Measurements from ENCODE around the gene DLG2. TPM values are rescaled to one million over a fixed set of nuclear protein-coding genes. Genes with fewer than 3 reads are reported as not detected.
"Not testable (repeated sequence)": the region's sequence is repeated elsewhere in the genome, so short reads cannot be mapped to it uniquely, and the experiment has no call there.

Gene DLG2
- total and polyA plus RNA-seq, 11 donors, result 2.4 to 13.9 (median 7.1) TPM

- H3K27me3 ChIP-seq, result no peaks in the 10 kb centered on the region
- H3K27ac ChIP-seq, result no peak overlapping the region
- H3K4me3 ChIP-seq, result no peak overlapping the region
- intact Hi-C loops (cut with DNase I), result no loop called here
- H3K36me3 ChIP-seq, result no peaks in the 10 kb centered on the region
- WGBS, 4 donors, result 65 to 76% (median 71%) methylated on average over 2 of the region's 2 CpGs
- no peak for TF ChIP-seq POLR2A (IDR thresholded peaks at IDR 0.05)
- no peaks in the 10 kb centered on the region for H3K4me1 ChIP-seq
- DNase-seq (no peak), ATAC-seq (no peak)
- peaks cover 0 to under 1% (median 0%) of the 10 kb centered on the region in 12 donors for H3K9me3 ChIP-seq
Observed at GRCh38 chr11:83427943-83428342, 2199.2 kb downstream of the DLG2 start.

DNA sequence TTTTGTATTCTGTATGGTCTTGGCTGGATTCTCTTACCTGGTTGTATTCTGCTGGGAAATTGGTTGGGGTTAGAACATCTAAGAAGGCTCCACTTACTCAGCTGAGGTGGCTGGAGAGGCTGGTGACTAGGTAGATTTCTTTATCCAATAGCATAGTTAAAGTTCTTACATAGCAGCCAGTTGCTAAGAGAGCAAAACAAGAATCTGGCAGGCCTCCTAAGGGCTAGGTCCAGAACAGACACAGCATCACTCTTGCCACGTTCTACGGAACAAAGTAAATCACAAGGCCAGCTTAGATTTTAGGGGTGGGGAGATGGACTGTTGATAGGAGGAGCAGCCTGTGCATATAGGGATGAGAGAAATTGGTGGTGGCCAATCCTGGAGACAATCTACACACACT, 2199.6 kb downstream of the DLG2 start:
- Histone ChIP-seq H3K9me3 (peaks cover 0 to 4% (median 0%) of the 10 kb centered on the region in 12 donors), H3K27me3 (no peaks in the 10 kb centered on the region), H3K36me3 (no peaks in the 10 kb centered on the region), H3K4me1 (no peaks in the 10 kb centered on the region), H3K27ac (no peak overlapping the region), H3K4me3 (no peak overlapping the region)
- intact Hi-C loops (cut with DNase I), result no loop called here
- TF ChIP-seq, protein P1, sequence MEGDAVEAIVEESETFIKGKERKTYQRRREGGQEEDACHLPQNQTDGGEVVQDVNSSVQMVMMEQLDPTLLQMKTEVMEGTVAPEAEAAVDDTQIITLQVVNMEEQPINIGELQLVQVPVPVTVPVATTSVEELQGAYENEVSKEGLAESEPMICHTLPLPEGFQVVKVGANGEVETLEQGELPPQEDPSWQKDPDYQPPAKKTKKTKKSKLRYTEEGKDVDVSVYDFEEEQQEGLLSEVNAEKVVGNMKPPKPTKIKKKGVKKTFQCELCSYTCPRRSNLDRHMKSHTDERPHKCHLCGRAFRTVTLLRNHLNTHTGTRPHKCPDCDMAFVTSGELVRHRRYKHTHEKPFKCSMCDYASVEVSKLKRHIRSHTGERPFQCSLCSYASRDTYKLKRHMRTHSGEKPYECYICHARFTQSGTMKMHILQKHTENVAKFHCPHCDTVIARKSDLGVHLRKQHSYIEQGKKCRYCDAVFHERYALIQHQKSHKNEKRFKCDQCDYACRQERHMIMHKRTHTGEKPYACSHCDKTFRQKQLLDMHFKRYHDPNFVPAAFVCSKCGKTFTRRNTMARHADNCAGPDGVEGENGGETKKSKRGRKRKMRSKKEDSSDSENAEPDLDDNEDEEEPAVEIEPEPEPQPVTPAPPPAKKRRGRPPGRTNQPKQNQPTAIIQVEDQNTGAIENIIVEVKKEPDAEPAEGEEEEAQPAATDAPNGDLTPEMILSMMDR (IDR thresholded peaks at IDR 0.05), result no peak
- TF ChIP-seq POLR2A (IDR thresholded peaks at IDR 0.05), result no peak
- WGBS, 4 donors, result 40 to 79% (median 61%) methylated on average over 2 of the region's 2 CpGs
- ATAC-seq, result no peak
- no peak for DNase-seq

DNA sequence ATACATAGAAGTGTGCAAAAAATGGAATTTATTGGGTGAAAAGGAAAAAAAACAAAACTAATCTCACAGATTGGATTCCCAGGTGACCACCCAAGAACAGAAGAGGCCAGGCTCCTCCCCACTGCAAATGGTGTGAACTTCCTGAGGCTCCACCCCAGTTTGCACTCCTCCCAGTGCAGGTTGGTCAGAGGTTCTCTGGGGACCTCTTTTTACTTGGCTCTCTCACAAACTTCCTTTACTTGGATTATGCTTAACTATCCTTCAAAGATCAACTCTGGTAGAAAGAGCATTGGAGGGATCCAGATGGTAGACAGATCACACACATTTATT, 2202.0 kb downstream of the DLG2 start:
- H3K27ac ChIP-seq, result no peak overlapping the region
- ATAC-seq, result no peak
- DNase-seq, result no peak
- no peaks in the 10 kb centered on the region for H3K27me3 ChIP-seq
- intact Hi-C loops (cut with DNase I), result no loop called here
- H3K9me3 ChIP-seq, result peaks cover 0 to 4% (median 0%) of the 10 kb centered on the region in 12 donors
- TF ChIP-seq, protein P1 (IDR thresholded peaks at IDR 0.05), result no peak
- H3K4me1 ChIP-seq, result no peaks in the 10 kb centered on the region
- H3K36me3 ChIP-seq, result no peaks in the 10 kb centered on the region
- H3K4me3 ChIP-seq, result no peak overlapping the region

DNA sequence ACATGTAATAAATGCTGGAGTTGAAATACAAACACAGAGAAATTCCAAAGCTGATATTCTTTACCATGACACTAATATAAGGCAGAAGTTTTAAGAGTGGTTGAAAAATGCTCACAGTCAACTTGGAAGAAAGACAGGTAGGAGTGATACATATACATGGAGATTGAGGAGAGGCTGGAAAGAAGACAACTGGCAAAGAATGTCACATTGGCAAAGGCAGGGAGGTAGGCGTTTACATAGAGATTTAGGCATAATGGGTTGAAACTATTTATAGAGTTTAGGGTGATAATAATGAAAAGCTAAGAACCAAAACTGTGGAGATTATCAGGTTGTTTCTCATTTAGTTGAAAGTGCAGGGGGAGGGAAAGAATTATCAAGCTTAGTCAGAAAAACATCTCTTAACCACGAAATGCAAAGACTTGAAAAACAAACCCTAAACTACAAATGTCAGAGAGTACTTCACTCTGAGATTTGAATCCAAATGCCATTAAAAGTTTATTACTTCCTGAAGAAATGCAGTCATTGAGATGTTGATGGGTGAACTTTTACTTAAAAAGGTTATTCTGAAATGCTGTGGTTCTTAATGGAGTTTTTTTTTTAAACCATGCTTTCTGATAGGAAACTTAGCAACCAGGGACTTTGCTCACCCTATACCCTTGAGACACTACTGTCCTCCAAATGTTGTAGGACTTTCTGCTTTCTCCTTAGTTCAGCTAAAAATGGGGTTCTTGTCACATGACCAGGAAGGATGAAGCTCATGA, 2202.6 kb downstream of the DLG2 start:
- no peaks in the 10 kb centered on the region for H3K4me1 ChIP-seq
- H3K4me3 ChIP-seq, result no peak overlapping the region
- no peak for ATAC-seq
- no peaks in the 10 kb centered on the region for H3K27me3 ChIP-seq
- intact Hi-C loops (cut with DNase I), result no loop called here
- DNase-seq, result no peak
- no peaks in the 10 kb centered on the region for H3K36me3 ChIP-seq
- no peak overlapping the region for H3K27ac ChIP-seq
- WGBS, 4 donors, result 48 to 72% (median 57%) methylated on average over 2 of the region's 2 CpGs
- peaks cover 0 to 4% (median 0%) of the 10 kb centered on the region in 12 donors for H3K9me3 ChIP-seq
- TF ChIP-seq, protein P1 (IDR thresholded peaks at IDR 0.05), result no peak
- TF ChIP-seq POLR2A (IDR thresholded peaks at IDR 0.05), result no peak

GRCh38 chr11:83422641-83423040, 2204.5 kb downstream of the DLG2 start:
- WGBS, 4 donors, result 74 to 93% (median 86%) methylated on average over 5 of the region's 5 CpGs
- DNase-seq; H3K4me3 ChIP-seq; H3K27ac ChIP-seq; H3K4me1 ChIP-seq; ATAC-seq; H3K27me3 ChIP-seq; intact Hi-C loops (cut with DNase I); H3K9me3 ChIP-seq; H3K36me3 ChIP-seq: not testable (repeated sequence)
